HepG2 (cell line): ENCODE results near the gene CTRL. TPM values are rescaled to one million over a fixed set of nuclear protein-coding genes. Genes with fewer than 3 reads are reported as not detected.

Experiments
- ATAC-seq: fragments of 200-7000 bp; cut with Tn5 transposase; 3 replicates; pipeline ENCODE4 v1.9.1; 2020; ENCODE audit warnings: mild to moderate bottlenecking, moderate library complexity
- BruUV-seq: library from RNA; stranded (reverse); fragments of 400-500 nt; replicated peaks from 2 replicates; lab custom pipeline; 2021; lab: Mats Ljungman, UMichigan
- CTCF ChIA-PET: fragments of 300-600 bp; formaldehyde crosslinking; extraction: SDS; loops from one replicate; lab custom pipeline; 2021; ENCODE audit warnings: low total read pairs, inconsistent platforms, low intra/inter-chr PET ratio; lab: Yijun Ruan, JAX
- POLR2A ChIA-PET: fragments of 350-600 bp; sonication (Branson Sonifier 250); formaldehyde crosslinking; loops from one replicate; lab custom pipeline; 2020; ENCODE audit warnings: antibody characterized with exemption, inconsistent platforms; lab: Yijun Ruan, JAX
- DNase-seq: peaks from one replicate; pipeline ENCODE4 v3.0.0-alpha.2; 2015; ENCODE audit warnings: low spot score
- FAIRE-seq: peaks from 3 replicates; lab custom pipeline; 2011; peaks lifted over from hg19 to GRCh38; lab: Jason Lieb, UNC
- H2AFZ ChIP-seq: one replicate; pipeline ENCODE4 v1.6.1; 2011; ENCODE audit warnings: low read length, inconsistent platforms
- H3K27ac ChIP-seq: fragments of 300-600 bp; 3 replicates; pipeline ENCODE4 v1.8.0; 2011; ENCODE audit warnings: mixed run types, mild to moderate bottlenecking, mixed read lengths, low read length, inconsistent platforms; ENCODE audit not compliant: insufficient read depth; ENCODE audit errors: extremely low read length
- H3K27me3 ChIP-seq, 2 experiments: fragments of 200-600 bp in 1 of 2; 2 replicates in 1 of 2; 3 replicates in 1 of 2; pipeline versions ENCODE4 v1.6.0 to v1.8.0; 2011; ENCODE audit warnings: low read length in 2 of 2, mild to moderate bottlenecking in 2 of 2, moderate library complexity in 2 of 2, inconsistent platforms in 1 of 2; ENCODE audit not compliant: insufficient read depth in 2 of 2, control insufficient read depth in 1 of 2
- H3K36me3 ChIP-seq, 2 experiments: fragments of 200-600 bp in 1 of 2; replicated peaks in 1 of 2; 2 replicates in 1 of 2; 3 replicates in 1 of 2; pipeline versions ENCODE4 v1.5.1 to v1.8.0; 2011; ENCODE audit warnings: low read length in 2 of 2, inconsistent platforms in 1 of 2; ENCODE audit not compliant: insufficient read depth in 2 of 2, control insufficient read depth in 1 of 2
- H3K4me1 ChIP-seq: 2 replicates; pipeline ENCODE4 v1.5.1; 2012; ENCODE audit warnings: low read length, inconsistent platforms; ENCODE audit not compliant: insufficient read depth
- H3K4me2 ChIP-seq: 2 replicates; pipeline ENCODE4 v1.6.0; 2011; ENCODE audit warnings: low read depth, low read length, inconsistent platforms
- H3K4me3 ChIP-seq, 3 experiments: fragments of 200-600 bp in 1 of 3; sonication (generic), shearing (Covaris generic) in 1 of 3; replicated peaks in 1 of 3; 2 replicates each; pipeline ENCODE4 v1.5.1; 2011 to 2016; ENCODE audit warnings: low read length in 3 of 3, inconsistent platforms in 2 of 3, low read depth in 2 of 3, mild to moderate bottlenecking in 2 of 3, control low read depth in 1 of 3, mixed read lengths in 1 of 3; ENCODE audit not compliant: insufficient read depth in 1 of 3
- H3K79me2 ChIP-seq: one replicate; pipeline ENCODE4 v1.6.1; 2011; ENCODE audit warnings: low read length, inconsistent platforms; ENCODE audit not compliant: insufficient read depth
- H3K9ac ChIP-seq: 2 replicates; pipeline ENCODE4 v1.6.0; 2011; ENCODE audit warnings: mild to moderate bottlenecking, low read depth, low read length, inconsistent platforms; ENCODE audit not compliant: insufficient read depth
- H3K9me3 ChIP-seq: 2 replicates; pipeline ENCODE4 v1.5.1; 2012; ENCODE audit warnings: mild to moderate bottlenecking, low read length
- H4K20me1 ChIP-seq: 2 replicates; pipeline ENCODE4 v1.6.0; 2011; ENCODE audit warnings: inconsistent platforms, mild to moderate bottlenecking, low read length, moderate library complexity; ENCODE audit not compliant: insufficient read depth
- ETV5 ChIP-seq: IDR thresholded peaks from 2 replicates; pipeline ENCODE4 v1.6.1; 2018; ENCODE audit warnings: missing biosample characterization, missing genetic modification reagents, inconsistent platforms, borderline replicate concordance
- KAT7 ChIP-seq: IDR thresholded peaks from 2 replicates; pipeline ENCODE4 v1.6.1; 2018; ENCODE audit warnings: borderline replicate concordance, missing compliant biosample characterization
- KLF16 ChIP-seq, 2 experiments: sonication (generic) in 1 of 2; formaldehyde crosslinking in 1 of 2; IDR thresholded peaks; 2 replicates each; pipeline versions ENCODE4 v1.6.1 to v1.8.0; 2016 to 2023; ENCODE audit warnings: missing genetic modification reagents in 2 of 2, missing compliant biosample characterization in 1 of 2
- PITX1 ChIP-seq: sonication (generic); formaldehyde crosslinking; IDR thresholded peaks from 2 replicates; pipeline ENCODE4 v1.5.1; 2020; ENCODE audit warnings: mild to moderate bottlenecking, missing genetic modification reagents
- SP140L ChIP-seq: sonication (generic); formaldehyde crosslinking; IDR thresholded peaks from 2 replicates; pipeline ENCODE4 v1.4.0; 2020; ENCODE audit warnings: missing genetic modification reagents, borderline replicate concordance
- ZFYVE20 ChIP-seq: sonication (generic); formaldehyde crosslinking; IDR thresholded peaks from 2 replicates; pipeline ENCODE4 v1.8.0; 2023; ENCODE audit warnings: low read depth, mild to moderate bottlenecking, moderate library complexity, missing genetic modification reagents, borderline replicate concordance
- WGBS: methylation state at CpG from one replicate; pipeline ENCODE4 v1.1.6; 2017; ENCODE audit warnings: low lambda C conversion rate; 5-methylcytosine and 5-hydroxymethylcytosine counted together
- in situ Hi-C: cut with HindIII; loops from 2 replicates; pipeline ENCODE4 v1.10.0; 2017; ENCODE audit warnings: low pct_unique_long_range_greater_than_20kb; ENCODE audit not compliant: extremely low pct_ligation_motif_present
- intact Hi-C: fragments of 100-400 bp; cut with micrococcal nuclease; formaldehyde crosslinking; loops from one replicate; pipeline ENCODE4 v1.10.0; 2022; ENCODE audit not compliant: unreplicated experiment
- polyA plus RNA-seq, 8 experiments: library from polyadenylated mRNA; depleted of rRNA in 3 of 8; stranded (reverse) in 7 of 8; unstranded in 1 of 8; fragments of >200 nt; fragmentation: Illumina TruSeq in 4 of 8; extraction: Trizol in 4 of 8; gene quantifications; 2 replicates each; pipeline versions ENCODE4 v1.2.1 to v1.2.3, GENCODE V29; 2011 to 2016; ENCODE audit warnings: low read depth in 4 of 8, missing spikeins in 1 of 8, mixed read lengths in 1 of 8; ENCODE audit not compliant: insufficient read depth in 1 of 8
- total RNA-seq, 5 experiments: library from RNA; depleted of rRNA; stranded (reverse); fragments of >200 nt; fragmentation: Illumina TruSeq; extraction: Trizol; gene quantifications; 2 replicates each; pipeline ENCODE4 v1.2.3, GENCODE V29; 2016; ENCODE audit warnings: low read depth in 1 of 5
- TF ChIP-seq, protein P1 (sequence below): sonication (generic); formaldehyde crosslinking; IDR thresholded peaks from 2 replicates; pipeline ENCODE4 v1.5.1; 2020; ENCODE audit warnings: mild to moderate bottlenecking, missing genetic modification reagents, moderate library complexity

CTRL gene
- total and polyA plus RNA-seq, 2 of the 13 experiments (the other 11 are each of a cell fraction or from before 2014, with no cell fraction given): 1.9 to 2.7 TPM

DNA sequence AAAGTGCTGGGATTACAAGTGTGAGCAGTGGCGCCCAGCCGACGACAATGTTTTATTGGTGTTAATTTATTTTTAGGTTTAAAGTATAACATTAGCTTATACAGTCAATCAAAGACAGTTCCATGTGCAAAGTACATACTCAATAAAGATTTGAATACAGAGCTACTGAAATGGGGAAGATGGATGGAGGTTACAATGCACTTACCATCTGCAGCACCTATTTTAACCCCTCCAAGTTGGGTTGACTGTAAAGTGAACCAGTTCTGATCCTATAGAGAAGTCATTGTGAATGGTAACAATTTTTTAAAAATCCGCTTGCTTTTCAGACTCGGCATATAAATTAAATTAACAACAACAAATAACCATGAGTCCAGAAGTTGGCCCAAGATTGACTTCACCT, 39.3 kb downstream of the CTRL start:
- WGBS: 71% methylated on average over 5 of the region's 5 CpGs
- no peaks in the 10 kb centered on the region; a peak in 1 of 5 replicates for H3K27me3 ChIP-seq
- peaks cover 7% of the 10 kb centered on the region; the same call in 1 of the 2 replicates for H4K20me1 ChIP-seq
- no peaks in the 10 kb centered on the region for H3K36me3 ChIP-seq
- H3K79me2 ChIP-seq: peaks cover 36% of the 10 kb centered on the region
- CTCF ChIA-PET: no interaction called here
- BruUV-seq: no TSS peak
- peaks cover 41% of the 10 kb centered on the region for H3K4me1 ChIP-seq
- H3K27ac ChIP-seq: peak overlapping the region; percentile 45
- 0 out of 4 replicates have a peak, but pooled peaks of 1 of the 2 experiments have one; percentile 4 for TF ChIP-seq KLF16 (CRISPR knock-in tag; IDR thresholded peaks at IDR 0.05)
- TF ChIP-seq SP140L (CRISPR knock-in tag): 0 out of 2 replicates have a peak, but pooled peaks have one; percentile 44
- no peak for TF ChIP-seq PITX1 (CRISPR knock-in tag)
- no peak for TF ChIP-seq KAT7 (CRISPR knock-in tag)
- TF ChIP-seq ETV5: no peak
- TF ChIP-seq, protein P1, sequence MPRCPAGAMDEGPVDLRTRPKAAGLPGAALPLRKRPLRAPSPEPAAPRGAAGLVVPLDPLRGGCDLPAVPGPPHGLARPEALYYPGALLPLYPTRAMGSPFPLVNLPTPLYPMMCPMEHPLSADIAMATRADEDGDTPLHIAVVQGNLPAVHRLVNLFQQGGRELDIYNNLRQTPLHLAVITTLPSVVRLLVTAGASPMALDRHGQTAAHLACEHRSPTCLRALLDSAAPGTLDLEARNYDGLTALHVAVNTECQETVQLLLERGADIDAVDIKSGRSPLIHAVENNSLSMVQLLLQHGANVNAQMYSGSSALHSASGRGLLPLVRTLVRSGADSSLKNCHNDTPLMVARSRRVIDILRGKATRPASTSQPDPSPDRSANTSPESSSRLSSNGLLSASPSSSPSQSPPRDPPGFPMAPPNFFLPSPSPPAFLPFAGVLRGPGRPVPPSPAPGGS (CRISPR knock-in tag): no peak
- no peak for TF ChIP-seq ZFYVE20
- in situ Hi-C loops (no loop called here), intact Hi-C loops (loop anchor here (2.0 kb wide), 1 partner anchor 36 kb away; no protein-coding TSS in a partner anchor)
- H3K4me2 ChIP-seq: peak overlapping the region; percentile 79
- ATAC-seq: no peak
- no peaks in the 10 kb centered on the region for H3K9me3 ChIP-seq
- H3K4me3 ChIP-seq: peak overlapping the region; percentile 64 to 99 (median 65)
- POLR2A ChIA-PET: interaction anchor here (1.0 to 3.0 kb wide), 8 partner anchors 9 to 193 kb away, joined by 3 to 32 read pairs (median 5); partner anchors contain the start of genes LCAT, NFATC3, NRN1L and RANBP10
- no peak for DNase-seq
- no peak for FAIRE-seq
- peak overlapping the region; percentile 69 for H3K9ac ChIP-seq
- peak overlapping the region; percentile 29 for H2AFZ ChIP-seq
